ENCODE data around the gene C10orf120.

The C10orf120 gene

DNA sequence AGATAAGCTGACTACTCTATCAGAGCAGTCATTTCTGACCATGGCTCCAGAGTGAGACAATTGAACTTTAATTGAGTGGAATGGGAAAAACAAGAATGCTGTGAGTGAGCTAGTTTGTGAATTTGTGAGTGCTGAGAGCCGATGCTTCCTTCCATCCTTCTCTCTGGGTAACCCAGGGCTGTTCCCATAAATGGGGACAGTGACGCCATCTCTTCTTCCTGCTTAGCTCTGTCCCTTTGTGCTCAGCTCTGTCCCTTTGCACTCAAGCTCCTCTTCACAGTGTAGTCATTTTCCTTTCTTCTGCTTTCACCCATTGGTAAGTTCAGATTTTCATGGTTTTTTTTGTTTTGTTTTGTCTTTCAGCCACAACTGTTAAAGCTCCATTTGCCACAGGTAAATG lies 24.4 kb downstream of the C10orf120 start:
- TF ChIP-seq AEBP2 (tag by site-specific recombination; IDR thresholded peaks at IDR 0.05; ENCODE audit: borderline replicate concordance) = no peak
- ChIA-PET CTCF (no interaction called here), POLR2A (no interaction called here)
- Histone ChIP-seq H3K27ac (ENCODE audit: extremely low read depth, low read depth, low read length) (no peak overlapping the region), H3K4me1 (ENCODE audit: control insufficient read depth, insufficient read depth, low read length) (no peaks in the 10 kb centered on the region), H3K9me3 (ENCODE audit: control insufficient read depth, insufficient read depth, low read depth, low read length) (no peaks in the 10 kb centered on the region), H3K36me3 (ENCODE audit: control insufficient read depth in 2 of 2, insufficient read depth in 1 of 2, low read length in 2 of 2) (no peaks in the 10 kb centered on the region), H3K4me3 (ENCODE audit: low read depth, low read length) (no peak overlapping the region)

DNA sequence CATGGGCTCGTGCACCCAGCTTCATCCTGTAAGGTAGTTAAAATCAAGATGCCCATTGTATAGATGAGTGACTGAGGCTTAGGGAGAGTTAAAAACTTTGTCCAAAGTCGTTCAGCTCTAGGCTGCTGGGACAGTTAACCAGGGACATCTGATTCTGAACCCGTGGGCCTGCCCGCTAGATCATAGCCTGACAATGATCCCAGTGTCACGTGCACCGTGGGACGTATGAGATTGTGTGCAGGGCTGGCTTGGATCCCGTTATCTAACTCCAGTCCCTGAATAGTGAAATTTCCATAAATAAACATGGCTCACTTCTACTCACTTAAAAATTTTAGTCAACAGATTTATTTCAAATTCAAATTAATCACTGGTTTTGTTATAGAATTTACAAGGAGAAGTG lies 24.9 kb downstream of the C10orf120 start:
- ChIA-PET CTCF (interaction anchor here (1.6 to 2.4 kb wide), 2 partner anchors 26 to 29 kb away, joined by 4 to 7 read pairs; no protein-coding TSS in a partner anchor), POLR2A (no interaction called here)
- Histone ChIP-seq H3K4me1 (ENCODE audit: control insufficient read depth, insufficient read depth, low read length) (no peaks in the 10 kb centered on the region), H3K27ac (ENCODE audit: extremely low read depth, low read depth, low read length) (no peak overlapping the region), H3K9me3 (ENCODE audit: control insufficient read depth, insufficient read depth, low read depth, low read length) (no peaks in the 10 kb centered on the region), H3K36me3 (ENCODE audit: control insufficient read depth in 2 of 2, insufficient read depth in 1 of 2, low read length in 2 of 2) (no peaks in the 10 kb centered on the region), H3K4me3 (ENCODE audit: low read depth, low read length) (no peak overlapping the region)
- TF ChIP-seq ZFP69B (tag by site-specific recombination; IDR thresholded peaks at IDR 0.05) (no peak), SP2 (tag by site-specific recombination; IDR thresholded peaks at IDR 0.05) (no peak)
- TF ChIP-seq, protein P1, sequence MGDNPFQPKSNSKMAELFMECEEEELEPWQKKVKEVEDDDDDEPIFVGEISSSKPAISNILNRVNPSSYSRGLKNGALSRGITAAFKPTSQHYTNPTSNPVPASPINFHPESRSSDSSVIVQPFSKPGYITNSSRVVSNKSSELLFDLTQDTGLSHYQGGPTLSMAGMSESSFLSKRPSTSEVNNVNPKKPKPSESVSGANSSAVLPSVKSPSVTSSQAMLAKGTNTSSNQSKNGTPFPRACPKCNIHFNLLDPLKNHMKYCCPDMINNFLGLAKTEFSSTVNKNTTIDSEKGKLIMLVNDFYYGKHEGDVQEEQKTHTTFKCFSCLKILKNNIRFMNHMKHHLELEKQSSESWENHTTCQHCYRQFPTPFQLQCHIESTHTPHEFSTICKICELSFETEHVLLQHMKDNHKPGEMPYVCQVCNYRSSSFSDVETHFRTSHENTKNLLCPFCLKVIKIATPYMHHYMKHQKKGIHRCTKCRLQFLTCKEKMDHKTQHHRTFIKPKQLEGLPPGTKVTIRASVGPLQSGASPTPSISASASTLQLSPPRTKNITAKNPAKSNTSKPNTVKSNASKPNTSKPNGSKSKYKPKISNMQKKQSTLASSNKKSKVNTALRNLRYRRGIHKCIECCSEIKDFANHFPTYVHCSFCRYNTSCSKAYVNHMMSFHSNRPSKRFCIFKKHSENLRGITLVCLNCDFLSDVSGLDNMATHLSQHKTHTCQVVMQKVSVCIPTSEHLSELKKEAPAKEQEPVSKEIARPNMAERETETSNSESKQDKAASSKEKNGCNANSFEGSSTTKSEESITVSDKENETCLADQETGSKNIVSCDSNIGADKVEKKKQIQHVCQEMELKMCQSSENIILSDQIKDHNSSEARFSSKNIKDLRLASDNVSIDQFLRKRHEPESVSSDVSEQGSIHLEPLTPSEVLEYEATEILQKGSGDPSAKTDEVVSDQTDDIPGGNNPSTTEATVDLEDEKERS (tag by site-specific recombination; IDR thresholded peaks at IDR 0.05) = no peak

DNA sequence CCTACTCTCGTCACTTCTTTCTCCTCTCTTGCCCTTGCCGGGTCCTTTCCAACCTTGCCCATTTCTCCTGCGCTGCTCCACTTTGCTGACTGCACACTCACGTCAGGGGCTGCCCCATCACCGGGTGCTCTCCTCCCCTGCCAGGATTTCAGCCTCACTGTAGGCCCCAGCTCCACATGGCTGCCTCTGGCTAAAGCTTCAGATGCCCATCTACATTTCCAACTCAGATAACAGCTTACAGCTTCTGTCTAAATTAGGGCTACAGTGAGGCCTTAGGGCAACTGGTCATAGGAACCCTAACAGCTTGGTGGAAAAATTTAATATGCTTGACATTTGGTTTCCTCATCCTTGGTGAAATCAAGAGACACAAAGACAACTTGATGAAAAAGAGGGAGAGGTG lies 25.9 kb downstream of the C10orf120 start:
- Histone ChIP-seq H3K4me3 (ENCODE audit: low read depth, low read length) (no peak overlapping the region), H3K36me3 (ENCODE audit: control insufficient read depth in 2 of 2, insufficient read depth in 1 of 2, low read length in 2 of 2) (no peaks in the 10 kb centered on the region), H3K9me3 (ENCODE audit: control insufficient read depth, insufficient read depth, low read depth, low read length) (no peaks in the 10 kb centered on the region), H3K27ac (ENCODE audit: extremely low read depth, low read depth, low read length) (no peak overlapping the region), H3K4me1 (ENCODE audit: control insufficient read depth, insufficient read depth, low read length) (no peaks in the 10 kb centered on the region)
- POLR2A ChIA-PET = no interaction called here
- CTCF ChIA-PET = interaction anchor here (1.6 to 2.4 kb wide), 2 partner anchors 25 to 30 kb away, joined by 4 to 7 read pairs; no protein-coding TSS in a partner anchor
- TF ChIP-seq ZFP3 (tag by site-specific recombination; IDR thresholded peaks at IDR 0.05; ENCODE audit: low read depth) (no peak), ZNF76 (tag by site-specific recombination; IDR thresholded peaks at IDR 0.05; ENCODE audit: borderline replicate concordance, low read depth) (no peak), ZNF560 (tag by site-specific recombination; IDR thresholded peaks at IDR 0.05; ENCODE audit: borderline replicate concordance) (no peak), ZNF184 (tag by site-specific recombination; IDR thresholded peaks at IDR 0.05) (no peak), ZNF426 (tag by site-specific recombination; IDR thresholded peaks at IDR 0.05) (no peak), ZNF561 (tag by site-specific recombination; IDR thresholded peaks at IDR 0.05; ENCODE audit: borderline replicate concordance) (no peak), ZNF433 (tag by site-specific recombination; IDR thresholded peaks at IDR 0.05; ENCODE audit: low read depth) (no peak)
- TF ChIP-seq, protein P2, sequence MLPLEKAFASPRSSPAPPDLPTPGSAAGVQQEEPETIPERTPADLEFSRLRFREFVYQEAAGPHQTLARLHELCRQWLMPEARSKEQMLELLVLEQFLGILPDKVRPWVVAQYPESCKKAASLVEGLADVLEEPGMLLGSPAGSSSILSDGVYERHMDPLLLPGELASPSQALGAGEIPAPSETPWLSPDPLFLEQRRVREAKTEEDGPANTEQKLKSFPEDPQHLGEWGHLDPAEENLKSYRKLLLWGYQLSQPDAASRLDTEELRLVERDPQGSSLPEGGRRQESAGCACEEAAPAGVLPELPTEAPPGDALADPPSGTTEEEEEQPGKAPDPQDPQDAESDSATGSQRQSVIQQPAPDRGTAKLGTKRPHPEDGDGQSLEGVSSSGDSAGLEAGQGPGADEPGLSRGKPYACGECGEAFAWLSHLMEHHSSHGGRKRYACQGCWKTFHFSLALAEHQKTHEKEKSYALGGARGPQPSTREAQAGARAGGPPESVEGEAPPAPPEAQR (tag by site-specific recombination; IDR thresholded peaks at IDR 0.05) = no peak

- no peaks in the 10 kb centered on the region for H3K9me3 ChIP-seq (ENCODE audit: control insufficient read depth, insufficient read depth, low read depth, low read length)
- H3K36me3 ChIP-seq (ENCODE audit: control insufficient read depth in 2 of 2, insufficient read depth in 1 of 2, low read length in 2 of 2) = no peaks in the 10 kb centered on the region
- no peak overlapping the region for H3K4me3 ChIP-seq (ENCODE audit: low read depth, low read length)
- POLR2A ChIA-PET = no interaction called here
- CTCF ChIA-PET = interaction anchor here (0.6 to 2.4 kb wide), 3 partner anchors 24 to 546 kb away, joined by 4 to 7 read pairs (median 5); no protein-coding TSS in a partner anchor
- TF ChIP-seq ZIC2 (tag by site-specific recombination; IDR thresholded peaks at IDR 0.05) (peak; percentile 26; the same call in 1 of the 2 replicates), IKZF3 (tag by site-specific recombination; IDR thresholded peaks at IDR 0.05) (no peak)
- no peak overlapping the region for H3K27ac ChIP-seq (ENCODE audit: extremely low read depth, low read depth, low read length)
- no peaks in the 10 kb centered on the region for H3K4me1 ChIP-seq (ENCODE audit: control insufficient read depth, insufficient read depth, low read length)
Measured at GRCh38 chr10:122673269-122673668, 26.4 kb downstream of the C10orf120 start.

All from HEK293 (cell line).